Muscle layer of colon (tissue), 2 donors: ENCODE measurements around the gene IL17A.
"Not testable (repeated sequence)": the region's sequence is repeated elsewhere in the genome, so short reads cannot be mapped to it uniquely, and the experiment has no call there.

Experiments
- H3K27ac ChIP-seq: one replicate; pipeline ENCODE4 v1.7.0; 2013; ENCODE audit warnings: low read depth, mild to moderate bottlenecking, low read length, moderate library complexity
- H3K27me3 ChIP-seq, 2 donors: one replicate each; pipeline ENCODE4 v1.7.0; 2013; ENCODE audit warnings: low read length in 2 of 2, mild to moderate bottlenecking in 2 of 2; ENCODE audit not compliant: insufficient read depth in 2 of 2, control insufficient read depth in 1 of 2
- H3K36me3 ChIP-seq: one replicate; pipeline ENCODE4 v1.7.0; 2013; ENCODE audit warnings: mild to moderate bottlenecking, low read length; ENCODE audit not compliant: insufficient read depth
- H3K4me1 ChIP-seq: one replicate; pipeline ENCODE4 v1.7.0; 2013; ENCODE audit warnings: mild to moderate bottlenecking, low read length; ENCODE audit not compliant: insufficient read depth
- H3K4me3 ChIP-seq, 2 donors: one replicate each; pipeline ENCODE4 v1.7.0; 2013; ENCODE audit warnings: low read length in 2 of 2, low read depth in 1 of 2, mild to moderate bottlenecking in 1 of 2, moderate library complexity in 1 of 2
- H3K9ac ChIP-seq: one replicate; pipeline ENCODE4 v1.7.0; 2013; ENCODE audit warnings: low read length
- H3K9me3 ChIP-seq: one replicate; pipeline ENCODE4 v1.7.0; 2013; ENCODE audit warnings: mild to moderate bottlenecking, low read length
- donor health status: abdominal sarcoma.
- donor health status: Adenocarcinoma of cecum.

Gene IL17A

GRCh38 chr6:52200088-52200487 is 13.9 kb downstream of the IL17A start:
- H3K27me3 ChIP-seq, H3K4me3 ChIP-seq, H3K9ac ChIP-seq, H3K4me1 ChIP-seq, H3K36me3 ChIP-seq, H3K27ac ChIP-seq, H3K9me3 ChIP-seq: not testable (repeated sequence)

- H3K27me3 ChIP-seq = no peaks in the 10 kb centered on the region
- H3K27ac ChIP-seq = no peak overlapping the region
- no peak overlapping the region for H3K9ac ChIP-seq
- H3K36me3 ChIP-seq = no peaks in the 10 kb centered on the region
- H3K4me3 ChIP-seq = no peak overlapping the region
- H3K4me1 ChIP-seq = no peaks in the 10 kb centered on the region
- peaks cover 5% of the 10 kb centered on the region for H3K9me3 ChIP-seq
Observed at GRCh38 chr6:52201046-52201445, 14.9 kb downstream of the IL17A start.

GRCh38 chr6:52201493-52201892 is 15.3 kb downstream of the IL17A start:
- Histone ChIP-seq H3K4me1 (no peaks in the 10 kb centered on the region), H3K4me3 (no peak overlapping the region), H3K27me3 (no peaks in the 10 kb centered on the region), H3K36me3 (no peaks in the 10 kb centered on the region), H3K9ac (no peak overlapping the region), H3K27ac (no peak overlapping the region), H3K9me3 (peaks cover 5% of the 10 kb centered on the region)

DNA sequence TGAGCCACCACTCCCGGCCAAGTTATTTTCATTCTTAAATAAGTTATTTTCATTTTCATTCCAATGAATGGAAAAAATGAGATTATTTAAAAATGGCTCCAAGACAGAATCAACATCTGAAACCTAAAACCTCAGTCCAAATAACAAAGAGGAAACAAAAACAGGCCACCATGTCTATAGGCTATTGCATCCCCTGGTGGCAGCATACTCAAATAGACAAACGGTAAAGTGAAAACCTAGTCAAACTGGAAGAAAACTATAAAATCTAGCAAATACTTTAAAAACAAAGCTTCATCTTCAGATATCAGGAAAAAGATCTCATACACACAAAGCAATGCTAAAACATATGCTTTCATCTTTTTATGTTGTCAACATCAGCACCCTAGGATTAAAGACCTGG is 20.9 kb downstream of the IL17A start:
- Histone ChIP-seq H3K36me3 (no peaks in the 10 kb centered on the region), H3K9me3 (peaks cover 2% of the 10 kb centered on the region), H3K27ac (no peak overlapping the region), H3K9ac (no peak overlapping the region), H3K4me1 (no peaks in the 10 kb centered on the region), H3K27me3 (no peaks in the 10 kb centered on the region), H3K4me3 (no peak overlapping the region)

- H3K27ac ChIP-seq = no peak overlapping the region
Observed at GRCh38 chr6:52208612-52209011, 22.4 kb downstream of the IL17A start.

GRCh38 chr6:52209770-52210169 is 23.6 kb downstream of the IL17A start:
- Histone ChIP-seq H3K36me3 (no peaks in the 10 kb centered on the region), H3K27me3 (no peaks in the 10 kb centered on the region), H3K9me3 (no peaks in the 10 kb centered on the region), H3K9ac (no peak overlapping the region), H3K27ac (no peak overlapping the region), H3K4me1 (no peaks in the 10 kb centered on the region), H3K4me3 (no peak overlapping the region)

More at GRCh38 chr6:52208612-52209011, 22.4 kb downstream of the IL17A start:
- H3K4me1 ChIP-seq = no peaks in the 10 kb centered on the region
- no peaks in the 10 kb centered on the region for H3K27me3 ChIP-seq
- H3K9me3 ChIP-seq = no peaks in the 10 kb centered on the region
- no peaks in the 10 kb centered on the region for H3K36me3 ChIP-seq
- no peak overlapping the region for H3K9ac ChIP-seq
- no peak overlapping the region for H3K4me3 ChIP-seq

DNA sequence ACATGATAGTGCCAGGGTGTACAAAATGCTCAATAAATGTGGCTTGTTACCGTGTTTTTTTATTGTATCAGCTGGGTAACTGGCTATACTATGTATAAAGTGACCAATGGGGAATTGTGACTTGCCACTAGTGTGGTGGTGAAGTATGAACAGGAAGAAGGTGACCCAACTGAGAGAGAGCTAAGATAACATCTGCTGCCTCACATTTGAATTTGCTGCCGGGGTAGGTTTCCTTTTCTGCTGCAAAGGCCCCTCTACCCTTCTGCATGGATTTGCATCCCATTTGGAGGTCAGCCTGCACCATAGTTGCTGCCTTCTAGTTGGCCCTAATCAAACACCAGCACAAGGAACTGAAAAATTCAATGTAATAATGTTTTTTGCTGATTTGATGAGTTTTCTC is 24.1 kb downstream of the IL17A start:
- H3K4me1 ChIP-seq = no peaks in the 10 kb centered on the region
- H3K9me3 ChIP-seq = no peaks in the 10 kb centered on the region
- no peaks in the 10 kb centered on the region for H3K27me3 ChIP-seq
- H3K9ac ChIP-seq = no peak overlapping the region
- no peak overlapping the region for H3K27ac ChIP-seq
- no peak overlapping the region for H3K4me3 ChIP-seq
- H3K36me3 ChIP-seq = no peaks in the 10 kb centered on the region

GRCh38 chr6:52213127-52213526 is 27.0 kb downstream of the IL17A start:
- no peaks in the 10 kb centered on the region for H3K36me3 ChIP-seq
- H3K9me3 ChIP-seq = no peaks in the 10 kb centered on the region
- no peaks in the 10 kb centered on the region for H3K4me1 ChIP-seq
- H3K9ac ChIP-seq = no peak overlapping the region
- H3K27me3 ChIP-seq = no peaks in the 10 kb centered on the region
- no peak overlapping the region for H3K27ac ChIP-seq
- no peak overlapping the region for H3K4me3 ChIP-seq

DNA sequence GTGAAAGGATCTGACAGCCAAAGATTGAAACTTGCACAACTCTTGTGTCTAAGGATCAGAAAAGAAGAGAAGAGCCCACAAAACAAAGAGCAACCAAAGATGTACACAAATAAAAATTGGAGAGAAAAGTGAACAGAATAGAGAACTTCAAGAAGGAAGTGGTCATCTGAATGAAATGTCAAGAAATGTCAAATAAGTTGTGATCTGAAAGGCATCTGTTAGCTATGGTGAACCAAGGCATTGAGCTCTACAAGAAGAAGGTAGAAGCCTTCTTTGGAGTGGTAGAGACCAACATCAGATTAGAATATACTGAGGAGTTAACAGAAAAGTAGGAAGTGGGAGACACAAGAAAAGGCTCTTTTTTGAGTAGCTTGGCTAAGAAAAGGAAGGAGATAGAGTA is 29.6 kb downstream of the IL17A start:
- H3K27me3 ChIP-seq = no peaks in the 10 kb centered on the region
- no peak overlapping the region for H3K9ac ChIP-seq
- no peaks in the 10 kb centered on the region for H3K4me1 ChIP-seq
- no peak overlapping the region for H3K27ac ChIP-seq
- no peaks in the 10 kb centered on the region for H3K9me3 ChIP-seq
- no peak overlapping the region for H3K4me3 ChIP-seq
- H3K36me3 ChIP-seq = no peaks in the 10 kb centered on the region

GRCh38 chr6:52216932-52217575 is 30.9 kb downstream of the IL17A start:
- H3K27me3 ChIP-seq = no peaks in the 10 kb centered on the region
- no peak overlapping the region for H3K9ac ChIP-seq
- H3K9me3 ChIP-seq = no peaks in the 10 kb centered on the region
- no peak overlapping the region for H3K4me3 ChIP-seq
- no peaks in the 10 kb centered on the region for H3K4me1 ChIP-seq
- no peak overlapping the region for H3K27ac ChIP-seq
- H3K36me3 ChIP-seq = no peaks in the 10 kb centered on the region

- Histone ChIP-seq H3K27me3 (no peaks in the 10 kb centered on the region), H3K36me3 (no peaks in the 10 kb centered on the region), H3K4me3 (no peak overlapping the region), H3K4me1 (no peaks in the 10 kb centered on the region), H3K9ac (no peak overlapping the region), H3K9me3 (no peaks in the 10 kb centered on the region), H3K27ac (no peak overlapping the region)
Observed at GRCh38 chr6:52217761-52218160, 31.6 kb downstream of the IL17A start.

- Histone ChIP-seq H3K36me3 (no peaks in the 10 kb centered on the region), H3K27me3 (no peaks in the 10 kb centered on the region), H3K27ac (no peak overlapping the region), H3K4me1 (no peaks in the 10 kb centered on the region), H3K9ac (no peak overlapping the region), H3K4me3 (no peak overlapping the region), H3K9me3 (no peaks in the 10 kb centered on the region)
Observed at GRCh38 chr6:52221302-52221701, 35.1 kb downstream of the IL17A start.
